Tibial artery (tissue), 4 donors: Measurements from ENCODE around the gene ALG1.
A peak's percentile ranks its signal among the peaks of the same experiment; 100 is the strongest.

Experiments
- DNase-seq, 2 donors: peaks; one replicate each; pipeline ENCODE4 v3.0.0-alpha.2; 2019
- H3K27ac ChIP-seq, 2 donors: fragments of 200-600 bp; sonication (generic) in 1 of 2; 1 replicate in 1 of 2; 2 replicates in 1 of 2; pipeline ENCODE4 v1.5.1; 2018 to 2019; ENCODE audit warnings: mild to moderate bottlenecking in 1 of 2
- H3K27me3 ChIP-seq, 2 donors: fragments of 200-600 bp; sonication (generic) in 1 of 2; one replicate each; pipeline versions ENCODE4 v1.5.1 to v1.6.0; 2016 to 2019
- H3K36me3 ChIP-seq, 3 donors: fragments of 200-600 bp; sonication (generic) in 2 of 3; one replicate each; pipeline ENCODE4 v1.5.1; 2016 to 2019; ENCODE audit warnings: mild to moderate bottlenecking in 2 of 3
- H3K4me1 ChIP-seq, 4 donors: fragments of 200-600 bp; sonication (generic) in 2 of 4; 1 replicate in 3 of 4; 2 replicates in 1 of 4; pipeline ENCODE4 v1.5.1; 2016 to 2019
- H3K4me3 ChIP-seq, 2 donors: fragments of 200-600 bp; sonication (generic) in 1 of 2; 1 replicate in 1 of 2; 2 replicates in 1 of 2; pipeline ENCODE4 v1.5.1; 2018 to 2019; ENCODE audit warnings: mild to moderate bottlenecking in 2 of 2
- H3K9me3 ChIP-seq, 3 donors: fragments of 200-600 bp; sonication (generic) in 1 of 3; one replicate each; pipeline ENCODE4 v1.5.1; 2016 to 2019
- CTCF ChIP-seq, 2 experiments: fragments of 200-600 bp in 1 of 2; fragments of 450-650 bp in 1 of 2; IDR thresholded peaks; one replicate each; pipeline ENCODE4 v1.5.1; 2017 to 2019; ENCODE audit warnings: antibody characterized with exemption in 2 of 2, mild to moderate bottlenecking in 1 of 2, moderate library complexity in 1 of 2
- intact Hi-C: fragments of 100-400 bp; cut with DNase I; formaldehyde crosslinking; loops from one replicate; pipeline ENCODE4 v1.15.0; 2023; ENCODE audit warnings: low total_unique reads

Gene ALG1

GRCh38 chr16:5065813-5066212, 5.8 kb upstream of the ALG1 start, which contains the start of gene C16orf89:
TSS of gene C16orf89 (minus strand) at chr16:5065956. CDS start at chr16:5065908, 48 bp downstream.
- no peak within 1 kb of the TSS for H3K27ac ChIP-seq
- H3K27me3 ChIP-seq, result peaks cover 0 to 3% of the 10 kb centered on the region in 2 donors
- no peaks in the 10 kb centered on the region for H3K9me3 ChIP-seq
- TF ChIP-seq CTCF (IDR thresholded peaks at IDR 0.05), result no peak
- no peak for DNase-seq
- intact Hi-C loops, result no loop called here
- H3K4me1 ChIP-seq, result no peaks in the 10 kb centered on the region
- H3K4me3 ChIP-seq, result no peak within 1 kb of the TSS
- H3K36me3 ChIP-seq, result no peaks in the 10 kb centered on the region

GRCh38 chr16:5066511-5066910, 5.1 kb upstream of the ALG1 start:
- intact Hi-C loops, result no loop called here
- no peak for TF ChIP-seq CTCF (IDR thresholded peaks at IDR 0.05)
- Histone ChIP-seq H3K9me3 (no peaks in the 10 kb centered on the region), H3K27ac (no peak overlapping the region), H3K4me3 (no peak overlapping the region), H3K27me3 (peaks cover 0 to 3% of the 10 kb centered on the region in 2 donors), H3K4me1 (peaks cover 0 to 6% (median 2%) of the 10 kb centered on the region in 4 donors), H3K36me3 (no peaks in the 10 kb centered on the region)
- DNase-seq, result no peak

- H3K4me1 ChIP-seq, result peaks cover 0 to 17% (median 6%) of the 10 kb centered on the region in 4 donors
- intact Hi-C loops, result no loop called here
- TF ChIP-seq CTCF (IDR thresholded peaks at IDR 0.05), result no peak
- H3K9me3 ChIP-seq, result no peaks in the 10 kb centered on the region
- no peak overlapping the region for H3K27ac ChIP-seq
- DNase-seq, result no peak
- no peaks in the 10 kb centered on the region for H3K36me3 ChIP-seq
- no peak overlapping the region for H3K4me3 ChIP-seq
- H3K27me3 ChIP-seq, result no peaks in the 10 kb centered on the region
Measured at GRCh38 chr16:5069048-5069447, 2.6 kb upstream of the ALG1 start.

- Histone ChIP-seq H3K4me1 (peaks cover 0 to 17% (median 6%) of the 10 kb centered on the region in 4 donors), H3K27ac (no peak overlapping the region), H3K4me3 (no peak overlapping the region), H3K9me3 (no peaks in the 10 kb centered on the region), H3K36me3 (no peaks in the 10 kb centered on the region), H3K27me3 (no peaks in the 10 kb centered on the region)
- intact Hi-C loops, result loop anchor here (10.0 kb wide), 1 partner anchor 105 kb away; no protein-coding TSS in a partner anchor
- no peak for TF ChIP-seq CTCF (IDR thresholded peaks at IDR 0.05)
- no peak for DNase-seq
Measured at GRCh38 chr16:5069854-5070253, 1.8 kb upstream of the ALG1 start.

- peaks cover 2 to 7% (median 4%) of the 10 kb centered on the region in 3 donors for H3K36me3 ChIP-seq
- H3K4me1 ChIP-seq, result peaks cover 0 to 17% (median 6%) of the 10 kb centered on the region in 4 donors
- DNase-seq, result no peak
- no peaks in the 10 kb centered on the region for H3K9me3 ChIP-seq
- no peaks in the 10 kb centered on the region for H3K27me3 ChIP-seq
- TF ChIP-seq CTCF (IDR thresholded peaks at IDR 0.05), result no peak
- intact Hi-C loops, result loop anchor here (10.0 kb wide), 1 partner anchor 106 kb away; no protein-coding TSS in a partner anchor
- H3K4me3 ChIP-seq, result no peak overlapping the region
- H3K27ac ChIP-seq, result peak overlapping the region; percentile 81 to 83
Measured at GRCh38 chr16:5070431-5071186, 1.0 kb upstream of the ALG1 start.
